ENCODE measurements around the gene CPS1. TPM values are rescaled to one million over a fixed set of nuclear protein-coding genes. Genes with fewer than 3 reads are reported as not detected.

Gene CPS1
- total and polyA plus RNA-seq, 2 experiments from 2014 or later: 5.5 to 11.0 TPM

- H3K9me2 ChIP-seq (ENCODE audit: insufficient read depth): no peaks in the 10 kb centered on the region
- H3F3A ChIP-seq (replicated peaks; ENCODE audit: low read depth): no peaks in the 10 kb centered on the region
- H4K20me1 ChIP-seq (replicated peaks; ENCODE audit: insufficient read depth): no peaks in the 10 kb centered on the region
- H3K4me1 ChIP-seq (ENCODE audit: insufficient read depth): no peaks in the 10 kb centered on the region
- H3K79me2 ChIP-seq (replicated peaks; ENCODE audit: insufficient read depth): no peaks in the 10 kb centered on the region
- TF ChIP-seq EZH2phosphoT487 (IDR thresholded peaks at IDR 0.05; ENCODE audit: unreplicated experiment) (no peak), NANOG (IDR thresholded peaks at IDR 0.05; ENCODE audit: borderline replicate concordance) (no peak), JUNB (IDR thresholded peaks at IDR 0.05; ENCODE audit: unreplicated experiment) (no peak), EZH2 (IDR thresholded peaks at IDR 0.05; ENCODE audit: low read depth, unreplicated experiment) (no peak), CTCF (conservative IDR thresholded peaks at IDR 0.05; ENCODE audit: low read depth in 2 of 2) (no peak), REST (IDR thresholded peaks at IDR 0.05; ENCODE audit: unreplicated experiment) (no peak)
- no peaks in the 10 kb centered on the region for H3K36me3 Mint-ChIP-seq (ENCODE audit: low read depth)
- H3K36me3 ChIP-seq (ENCODE audit: insufficient read depth): no peaks in the 10 kb centered on the region
- H3K4me1 Mint-ChIP-seq: peaks cover 4% of the 10 kb centered on the region; the same call in 2 of the 3 replicates
- no peak overlapping the region for H3K27ac ChIP-seq (ENCODE audit: low read depth)
- no peak overlapping the region for H2AFZ ChIP-seq
- no peak for ATAC-seq
- no peak overlapping the region for H3K27ac Mint-ChIP-seq
- H3K4me3 Mint-ChIP-seq: no peak overlapping the region
- H3K4me2 ChIP-seq: no peak overlapping the region
- DNase-seq (ENCODE audit: low spot score): no peak
- H3K4me3 ChIP-seq: no peak overlapping the region
- H3K27me3 ChIP-seq (ENCODE audit: insufficient read depth): no peaks in the 10 kb centered on the region
- H3K27me3 Mint-ChIP-seq (ENCODE audit: insufficient read depth, low read depth, poor library complexity): no peaks in the 10 kb centered on the region
- no peaks in the 10 kb centered on the region for H3K9me3 Mint-ChIP-seq
Observed at GRCh38 chr2:210586381-210586780, 30.0 kb downstream of the CPS1 start.

- Histone ChIP-seq H3K27me3 (ENCODE audit: insufficient read depth) (no peaks in the 10 kb centered on the region), H3K36me3 (ENCODE audit: insufficient read depth) (no peaks in the 10 kb centered on the region), H3K4me3 (no peak overlapping the region), H3K9me2 (ENCODE audit: insufficient read depth) (no peaks in the 10 kb centered on the region), H3K4me1 (ENCODE audit: insufficient read depth) (peaks cover 16% of the 10 kb centered on the region), H3K79me2 (replicated peaks; ENCODE audit: insufficient read depth) (no peaks in the 10 kb centered on the region), H2AFZ (no peak overlapping the region), H3F3A (replicated peaks; ENCODE audit: low read depth) (no peaks in the 10 kb centered on the region), H3K4me2 (no peak overlapping the region), H3K27ac (ENCODE audit: low read depth) (no peak overlapping the region), H4K20me1 (replicated peaks; ENCODE audit: insufficient read depth) (no peaks in the 10 kb centered on the region)
- Mint-ChIP-seq H3K27me3 (ENCODE audit: insufficient read depth, low read depth, poor library complexity) (no peaks in the 10 kb centered on the region), H3K27ac (no peak overlapping the region; the same call in 1 of the 2 replicates), H3K4me3 (no peak overlapping the region), H3K36me3 (ENCODE audit: low read depth) (no peaks in the 10 kb centered on the region), H3K4me1 (peaks cover 13% of the 10 kb centered on the region), H3K9me3 (no peaks in the 10 kb centered on the region)
- no peak for ATAC-seq
- no peak for DNase-seq (ENCODE audit: low spot score)
- TF ChIP-seq EZH2 (IDR thresholded peaks at IDR 0.05; ENCODE audit: low read depth, unreplicated experiment) (no peak), ETS1 (IDR thresholded peaks at IDR 0.05) (no peak), STAT1 (IDR thresholded peaks at IDR 0.05; ENCODE audit: unreplicated experiment) (no peak), JUNB (IDR thresholded peaks at IDR 0.05; ENCODE audit: unreplicated experiment) (no peak), NANOG (IDR thresholded peaks at IDR 0.05; ENCODE audit: borderline replicate concordance) (no peak), CTCF (conservative IDR thresholded peaks at IDR 0.05; ENCODE audit: low read depth in 2 of 2) (no peak)
Observed at GRCh38 chr2:210591663-210592062, 35.3 kb downstream of the CPS1 start.
